ENCODE data around the gene PITPNB. TPM values are rescaled to one million over a fixed set of nuclear protein-coding genes. Genes with fewer than 3 reads are reported as not detected.

The PITPNB gene
- total RNA-seq, 1 donor from 2014 or later = 43.7 TPM

DNA sequence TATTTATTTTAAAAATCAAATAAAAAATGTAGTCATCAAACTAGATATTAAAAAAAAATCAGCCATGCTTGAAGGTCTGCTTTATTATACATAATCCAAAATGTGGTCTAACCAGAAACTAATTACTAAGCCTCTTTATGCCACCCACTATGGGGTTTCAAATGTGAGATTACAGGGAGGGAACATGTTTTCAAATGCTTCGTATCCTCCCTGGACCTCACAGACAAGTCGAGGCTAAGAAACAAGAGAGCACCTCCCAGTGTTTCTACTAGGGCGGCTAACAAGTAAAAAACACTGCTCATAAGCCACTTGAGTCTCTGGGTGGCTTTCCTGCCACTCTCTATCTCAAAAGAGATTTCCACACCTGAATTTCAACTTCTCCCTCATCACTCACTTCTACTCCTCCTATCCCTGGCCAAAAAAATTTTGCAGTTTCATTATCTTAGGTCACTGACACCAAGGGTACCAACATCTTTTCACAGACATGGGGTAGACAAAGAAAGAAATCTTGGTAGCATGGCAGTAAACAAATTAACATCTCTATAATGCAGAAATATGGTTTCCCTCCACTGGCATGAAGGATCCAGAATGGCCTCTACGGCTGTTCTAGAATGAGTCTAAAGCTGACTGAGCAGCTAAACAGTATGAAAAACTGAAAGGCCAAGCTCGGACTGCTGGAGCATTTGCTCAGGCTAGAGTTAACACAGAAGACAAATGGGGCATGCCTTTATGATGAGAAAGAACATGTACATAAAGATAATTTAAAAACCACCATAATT, 50.9 kb downstream of the PITPNB start:
- intact Hi-C loops (cut with DNase I) = no loop called here
- no peak for DNase-seq (ENCODE audit: missing footprints)
- ATAC-seq = no peak

- no peak for DNase-seq (ENCODE audit: missing footprints)
- intact Hi-C loops (cut with DNase I) = no loop called here
- no peak for ATAC-seq
Observed at GRCh38 chr22:27867085-27867952, 51.7 kb downstream of the PITPNB start.

DNA sequence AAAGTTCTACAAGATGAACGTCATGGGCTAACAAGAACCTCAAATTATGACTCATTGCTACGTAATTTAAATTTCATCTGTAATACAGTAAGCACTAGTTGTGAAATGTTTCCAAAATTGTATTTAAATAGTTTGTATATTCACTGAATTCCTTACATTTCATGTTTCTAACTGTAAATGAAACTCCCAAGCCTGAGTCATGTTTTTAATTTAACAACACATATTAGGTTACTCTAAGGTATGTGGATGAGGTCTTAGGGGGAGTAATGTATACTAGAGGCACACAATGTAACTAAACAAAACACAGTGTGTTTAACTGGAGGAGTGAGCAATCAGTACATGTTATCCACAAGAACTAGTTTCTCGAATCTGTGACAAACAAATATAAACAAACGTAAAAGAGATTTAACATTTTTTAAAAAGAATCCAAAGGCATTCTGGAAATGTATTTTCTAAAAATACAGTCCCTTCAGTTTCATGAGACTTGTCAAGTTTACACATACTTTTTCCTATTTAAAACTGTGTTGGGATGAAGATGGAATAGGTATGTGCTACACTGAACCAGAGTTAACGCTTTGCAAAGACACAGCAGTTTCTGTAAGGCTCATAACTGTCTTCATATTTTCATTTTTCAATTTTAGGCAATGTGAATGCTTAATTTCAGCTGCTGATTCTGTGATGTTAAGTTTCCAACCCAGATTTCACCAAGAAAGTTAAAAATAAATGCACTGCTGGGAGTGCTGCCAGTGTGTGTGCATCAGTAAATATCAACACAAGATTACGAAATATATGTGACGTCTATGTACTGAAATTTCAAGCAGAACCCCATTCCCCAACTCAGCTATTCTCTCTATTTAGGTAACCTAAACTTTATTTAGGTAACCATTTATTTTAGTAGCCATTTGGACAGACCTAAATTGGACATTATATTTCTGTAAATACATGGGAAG, 52.6 kb downstream of the PITPNB start:
- DNase-seq (ENCODE audit: missing footprints) (no peak), ATAC-seq (peak; percentile 72)
- intact Hi-C loops (cut with DNase I) = no loop called here

DNA sequence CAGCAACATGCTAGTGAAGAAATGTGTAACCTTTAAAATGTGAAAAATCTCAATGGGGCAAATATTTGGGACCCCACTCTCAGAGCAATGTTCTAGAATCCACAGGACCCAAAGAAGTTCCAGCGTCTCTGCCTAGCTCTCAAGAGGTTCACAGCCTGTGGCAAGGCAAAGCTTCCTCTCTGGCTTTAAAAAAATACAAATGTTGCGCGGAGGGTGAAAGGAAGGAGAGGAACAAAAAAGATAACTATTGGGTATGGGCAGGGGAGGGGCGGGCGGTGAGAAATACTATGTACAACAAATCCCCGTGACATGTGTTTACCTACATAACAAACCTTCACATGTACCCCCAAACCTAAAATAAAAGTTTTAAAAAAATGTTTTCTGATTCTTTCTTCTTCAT, 53.6 kb downstream of the PITPNB start:
- ATAC-seq (no peak), DNase-seq (ENCODE audit: missing footprints) (no peak)
- intact Hi-C loops (cut with DNase I) = no loop called here

DNA sequence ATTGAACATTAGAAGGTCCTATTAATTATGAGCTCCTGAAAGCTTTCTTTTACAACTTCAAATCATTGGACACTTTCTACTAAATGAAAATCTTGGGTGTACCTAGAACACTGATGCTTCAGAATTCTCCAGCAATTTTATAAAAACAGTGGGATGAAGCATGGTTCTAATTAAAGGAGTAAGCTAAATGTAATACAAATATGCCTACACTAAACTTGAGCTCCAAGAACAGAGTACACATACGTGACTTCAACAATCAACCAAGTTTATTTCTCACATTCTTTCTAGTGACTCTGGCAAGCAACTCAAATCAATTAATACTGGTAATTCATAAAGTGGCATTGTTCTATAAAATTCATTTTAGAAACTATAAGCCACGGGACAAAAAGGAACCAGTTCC, 55.5 kb downstream of the PITPNB start:
- DNase-seq (ENCODE audit: missing footprints) = no peak

GRCh38 chr22:27863001-27863400, 56.1 kb downstream of the PITPNB start:
- intact Hi-C loops (cut with DNase I) = no loop called here
- DNase-seq (ENCODE audit: missing footprints) (no peak), ATAC-seq (no peak)

More for the DNA sequence above, 55.5 kb downstream of the PITPNB start:
- no peak for ATAC-seq
- intact Hi-C loops (cut with DNase I) = no loop called here

DNA sequence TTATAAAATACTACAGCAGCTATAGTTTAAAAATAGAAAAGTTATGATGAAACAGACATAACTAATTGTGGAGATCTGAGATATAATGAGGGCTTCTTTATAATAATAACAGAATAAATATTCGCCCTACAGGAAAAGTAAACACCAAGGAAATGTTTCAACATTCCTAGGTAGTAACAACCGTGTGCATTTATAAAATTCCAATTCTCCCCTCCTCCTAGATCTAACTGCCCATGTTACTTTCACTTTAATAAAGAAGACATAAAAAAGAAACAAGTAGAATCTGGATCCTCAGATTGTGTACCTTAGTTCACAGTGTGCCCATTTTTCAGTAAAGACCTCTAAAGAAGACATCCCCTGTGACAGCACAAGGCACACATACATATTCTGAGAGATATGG, 59.7 kb downstream of the PITPNB start:
- intact Hi-C loops (cut with DNase I) = no loop called here
- DNase-seq (ENCODE audit: missing footprints) (no peak), ATAC-seq (no peak)

DNA sequence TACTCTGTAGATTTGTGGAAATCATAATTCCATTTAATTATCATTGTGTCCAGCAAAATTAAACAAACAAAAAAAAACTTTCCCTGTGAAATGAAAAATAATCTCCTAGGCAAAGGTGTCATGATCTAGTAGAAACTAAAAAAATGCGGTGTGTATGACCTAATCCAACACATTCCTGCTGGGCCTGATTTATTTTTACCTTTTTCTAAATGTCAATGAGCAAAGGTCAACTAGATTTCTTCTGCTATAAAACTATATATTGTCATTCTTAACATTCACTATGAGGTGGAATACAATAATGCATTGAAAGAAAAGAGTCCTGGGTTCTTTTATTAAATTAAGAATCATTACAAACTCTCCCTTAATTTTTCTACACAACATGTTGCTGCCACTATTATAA, 60.4 kb downstream of the PITPNB start:
- intact Hi-C loops (cut with DNase I) = no loop called here
- DNase-seq (ENCODE audit: missing footprints) (no peak), ATAC-seq (no peak)

DNA sequence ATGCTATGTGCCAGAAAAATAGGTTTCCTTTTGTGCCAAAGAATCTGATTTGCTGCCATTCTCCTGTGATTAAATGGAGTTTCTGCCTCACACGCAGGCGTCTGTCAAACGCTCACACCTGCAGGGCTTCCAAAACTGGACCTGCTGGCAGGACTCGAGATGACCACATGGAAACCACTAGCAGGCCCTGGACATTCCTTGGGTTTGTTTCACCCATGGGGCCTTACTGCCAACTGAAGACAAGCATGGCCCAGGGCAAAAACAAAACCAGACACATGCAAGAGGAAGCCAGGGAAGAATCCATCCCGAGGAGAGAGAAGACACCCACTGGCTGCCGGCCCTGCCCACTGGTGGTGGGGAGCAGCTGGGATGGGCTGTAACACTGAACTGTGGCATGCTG, 61.6 kb downstream of the PITPNB start:
- ATAC-seq (no peak), DNase-seq (ENCODE audit: missing footprints) (no peak)
- intact Hi-C loops (cut with DNase I) = no loop called here

DNA sequence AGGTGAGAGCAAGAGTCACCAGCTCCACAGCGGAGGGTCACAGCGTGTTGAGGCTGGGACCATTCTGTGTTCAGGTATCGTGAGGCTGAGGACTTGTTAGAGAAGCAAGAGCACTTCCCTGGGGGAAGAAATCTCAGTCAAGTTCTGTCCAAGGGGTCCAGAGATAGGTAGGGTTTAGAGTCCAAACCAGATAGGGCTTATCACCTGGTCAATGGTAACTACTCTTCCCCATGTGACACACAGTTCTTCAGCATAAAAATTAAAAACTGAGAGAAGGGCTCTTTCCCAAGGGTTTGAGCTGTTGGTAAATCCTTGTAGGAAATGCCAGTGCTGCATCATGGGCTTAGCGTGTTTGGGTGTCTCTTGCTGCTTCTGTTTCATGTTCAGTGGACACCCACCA, 62.7 kb downstream of the PITPNB start:
- no peak for DNase-seq (ENCODE audit: missing footprints)
- intact Hi-C loops (cut with DNase I) = no loop called here
- no peak for ATAC-seq

DNA sequence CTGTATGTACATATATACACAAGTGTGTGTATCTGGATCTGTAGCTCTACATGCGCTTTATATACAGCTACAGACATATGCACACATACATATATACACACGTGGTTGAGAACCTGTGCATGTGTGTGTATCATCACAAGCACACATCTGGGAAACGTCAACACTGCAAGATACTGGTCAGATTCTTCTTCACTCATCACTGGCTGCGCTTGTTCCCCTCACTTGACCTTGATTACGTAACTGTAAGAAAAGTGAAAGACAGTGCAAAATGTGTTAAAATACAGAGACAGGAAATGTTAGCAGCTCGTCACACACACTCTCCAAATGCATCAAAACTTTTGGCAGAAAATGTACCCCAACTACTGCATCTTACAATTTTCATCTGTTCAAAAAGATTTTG, 65.6 kb downstream of the PITPNB start:
- ATAC-seq (peak; percentile 33), DNase-seq (ENCODE audit: missing footprints) (no peak)
- intact Hi-C loops (cut with DNase I) = no loop called here

DNA sequence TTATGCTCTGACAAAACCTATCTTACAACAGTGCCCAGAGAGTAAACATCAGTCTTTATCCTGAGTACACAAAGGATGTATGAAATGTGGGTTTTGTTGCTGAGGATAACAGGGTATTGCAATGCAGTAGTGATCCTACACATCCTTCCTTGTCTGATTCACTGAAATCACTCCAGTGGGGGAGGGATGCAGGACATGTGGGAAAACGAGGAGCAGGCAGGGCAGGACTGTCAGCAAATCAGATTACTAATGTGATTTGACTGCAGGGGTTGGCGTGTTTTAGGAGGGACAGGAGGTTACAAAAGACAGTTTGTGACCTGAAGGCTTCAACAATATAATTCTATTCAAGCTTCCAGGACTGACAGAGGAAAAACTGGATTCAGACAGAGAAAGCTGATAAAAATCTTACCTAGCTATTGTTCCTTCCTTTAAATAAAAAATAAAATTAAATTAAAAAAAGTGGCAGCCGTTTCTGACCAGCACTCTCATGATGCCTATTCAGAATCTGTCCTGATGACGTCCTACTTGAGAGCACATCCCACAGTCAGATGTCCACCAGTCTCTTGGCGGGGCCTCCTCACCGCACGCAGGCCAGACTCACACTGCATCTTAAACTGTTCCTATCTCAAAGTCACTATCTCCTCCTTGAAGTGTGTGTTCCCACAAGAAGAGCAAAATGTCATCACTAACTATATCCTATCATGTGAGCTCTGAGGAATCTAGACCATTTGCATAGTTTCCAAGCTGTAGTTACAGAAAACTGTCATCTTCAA, 66.9 kb downstream of the PITPNB start:
- DNase-seq (ENCODE audit: missing footprints) = no peak
- ATAC-seq = peak; percentile 24
- intact Hi-C loops (cut with DNase I) = no loop called here

GRCh38 chr22:27850000-27850521, 69.0 kb downstream of the PITPNB start:
- peak; percentile 49 for ATAC-seq
- no peak for DNase-seq (ENCODE audit: missing footprints)
- intact Hi-C loops (cut with DNase I) = no loop called here

DNA sequence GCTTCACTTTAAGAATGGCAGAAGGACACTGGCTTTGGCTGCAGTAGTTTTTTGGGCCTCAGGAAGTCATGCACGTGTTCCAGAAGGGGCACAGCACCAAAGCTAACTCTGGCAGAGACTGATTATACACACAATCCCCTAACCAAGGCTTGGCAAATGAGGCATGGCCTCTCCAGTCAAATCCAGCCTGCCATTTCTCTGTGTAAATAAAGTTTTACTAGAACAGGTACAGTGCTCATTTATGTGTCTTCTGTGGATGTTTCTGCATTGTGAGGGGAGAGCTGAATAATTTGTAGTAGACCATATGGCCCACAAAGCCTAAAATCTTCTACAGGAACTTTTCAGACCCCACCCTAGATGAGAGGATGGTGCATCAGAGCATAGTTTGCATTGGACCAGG, 71.1 kb downstream of the PITPNB start:
- DNase-seq (ENCODE audit: missing footprints) (no peak), ATAC-seq (no peak)
- intact Hi-C loops (cut with DNase I) = no loop called here

- no peak for ATAC-seq
- intact Hi-C loops (cut with DNase I) = no loop called here
- DNase-seq (ENCODE audit: missing footprints) = no peak
Observed at GRCh38 chr22:27846910-27847309, 72.1 kb downstream of the PITPNB start.

- intact Hi-C loops (cut with DNase I) = no loop called here
- ATAC-seq = no peak
- no peak for DNase-seq (ENCODE audit: missing footprints)
Observed at GRCh38 chr22:27846248-27846757, 72.8 kb downstream of the PITPNB start.

DNA sequence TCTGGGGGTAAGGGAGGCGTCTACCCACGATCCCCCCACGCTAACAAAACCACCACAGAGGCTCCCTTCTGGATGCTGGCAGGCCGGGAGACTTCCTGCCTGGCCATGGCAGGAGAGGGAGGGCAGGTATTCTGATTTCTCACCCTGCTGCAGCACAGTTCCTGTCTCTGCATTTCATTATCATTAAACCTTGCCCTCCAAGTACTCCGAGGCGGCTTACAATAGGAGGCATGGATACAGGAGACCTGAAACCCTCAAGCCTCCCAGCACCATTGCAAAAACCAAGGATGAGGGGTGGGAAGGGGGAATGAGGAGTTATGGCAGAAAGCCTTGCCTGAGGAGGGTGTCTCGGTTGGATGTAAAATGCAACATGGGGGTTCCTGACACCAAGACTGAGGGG, 73.4 kb downstream of the PITPNB start:
- no peak for ATAC-seq
- intact Hi-C loops (cut with DNase I) = no loop called here
- DNase-seq (ENCODE audit: missing footprints) = no peak

All from Right ventricle myocardium inferior (tissue), 1 donor.